CD4-positive, alpha-beta T cell (primary cell): ENCODE data around the gene RNF220. TPM values are rescaled to one million over a fixed set of nuclear protein-coding genes. Genes with fewer than 3 reads are reported as not detected.
A peak's percentile ranks its signal among the peaks of the same experiment; 100 is the strongest.
"Not testable (repeated sequence)": the region's sequence is repeated elsewhere in the genome, so short reads cannot be mapped to it uniquely, and the experiment has no call there.

Source experiments
- ATAC-seq: fragments of 200-7000 bp; cut with Tn5 transposase; one replicate; pipeline ENCODE4 v1.10.0; 2022; ENCODE audit warnings: mild to moderate bottlenecking; ENCODE audit not compliant: poor library complexity
- CTCF ChIA-PET: fragments of 350-600 bp; sonication (Branson Sonifier 250); formaldehyde crosslinking; loops from one replicate; lab custom pipeline; 2021; ENCODE audit warnings: antibody characterized with exemption, inconsistent platforms; lab: Charles Lee
- POLR2A ChIA-PET: fragments of 350-600 bp; sonication (Branson Sonifier 250); formaldehyde crosslinking; loops from one replicate; lab custom pipeline; 2021; ENCODE audit warnings: antibody characterized with exemption, inconsistent platforms; lab: Charles Lee
- DNase-seq, 14 experiments: peaks; one replicate each; pipeline ENCODE4 v3.0.0-alpha.2; 2013 to 2020; ENCODE audit warnings: mixed read lengths in 2 of 14
- H3K27ac ChIP-seq, 2 donors: one replicate each; pipeline versions ENCODE4 v1.5.1 to v1.7.0; 2013; ENCODE audit warnings: low read length in 2 of 2, low read depth in 1 of 2, mild to moderate bottlenecking in 1 of 2
- H3K27me3 ChIP-seq, 2 experiments: 1 replicate in 1 of 2; 2 replicates in 1 of 2; pipeline versions ENCODE4 v1.6.1 to v1.7.0; 2013; ENCODE audit warnings: low read length in 2 of 2, control low read depth in 1 of 2, mild to moderate bottlenecking in 1 of 2, moderate library complexity in 1 of 2; ENCODE audit not compliant: insufficient read depth in 2 of 2, control insufficient read depth in 1 of 2
- H3K36me3 ChIP-seq: one replicate; pipeline ENCODE4 v1.6.1; 2013; ENCODE audit warnings: low read length, control low read depth; ENCODE audit not compliant: insufficient read depth
- H3K4me1 ChIP-seq: one replicate; pipeline ENCODE4 v1.6.1; 2013; ENCODE audit warnings: low read length, control low read depth; ENCODE audit not compliant: insufficient read depth
- H3K4me3 ChIP-seq: one replicate; pipeline ENCODE4 v1.5.1; 2013; ENCODE audit warnings: mild to moderate bottlenecking, low read length, moderate library complexity
- H3K9me3 ChIP-seq, 2 experiments: 1 replicate in 1 of 2; 2 replicates in 1 of 2; pipeline versions ENCODE4 v1.6.1 to v1.7.0; 2013; ENCODE audit warnings: low read length in 2 of 2, mild to moderate bottlenecking in 2 of 2, control low read depth in 1 of 2, moderate library complexity in 1 of 2; ENCODE audit not compliant: control insufficient read depth in 1 of 2, insufficient read depth in 1 of 2
- H3K27ac Mint-ChIP-seq: one replicate; pipeline ENCODE4 v1.8.0; 2020; ENCODE audit warnings: mixed read lengths
- H3K27me3 Mint-ChIP-seq: one replicate; pipeline ENCODE4 v1.8.0; 2021; ENCODE audit warnings: mixed read lengths
- H3K36me3 Mint-ChIP-seq: one replicate; pipeline ENCODE4 v1.8.0; 2021; ENCODE audit warnings: low read depth, mixed read lengths
- H3K4me1 Mint-ChIP-seq: one replicate; pipeline ENCODE4 v1.8.0; 2021; ENCODE audit warnings: low read depth, mixed read lengths
- H3K4me3 Mint-ChIP-seq: one replicate; pipeline ENCODE4 v1.8.0; 2020; ENCODE audit warnings: mild to moderate bottlenecking, mixed read lengths
- H3K9me3 Mint-ChIP-seq: one replicate; pipeline ENCODE4 v1.8.0; 2020; ENCODE audit warnings: mixed read lengths
- intact Hi-C, 2 experiments: fragments of 100-400 bp; cut with DNase I in 1 of 2; cut with micrococcal nuclease in 1 of 2; formaldehyde crosslinking; loops; one replicate each; pipeline versions ENCODE4 v1.15.1 to v1.9.0; 2023 to 2025; cut with DNase I, micrococcal nuclease
- total RNA-seq, 174 experiments: library from RNA in 2 of 174; stranded (reverse) in 2 of 174; gene quantifications; one replicate each; pipeline ENCODE4 v1.2.3 and lab custom pipeline; 2021 to 2026
- TF ChIP-seq, protein P1 (sequence below): fragments of 200-600 bp; IDR thresholded peaks from one replicate; pipeline ENCODE4 v1.8.0; 2022; ENCODE audit warnings: antibody characterized with exemption, mild to moderate bottlenecking

Gene RNF220
- total RNA-seq, 2 experiments from 2014 or later: 76.0 to 77.9 TPM

DNA sequence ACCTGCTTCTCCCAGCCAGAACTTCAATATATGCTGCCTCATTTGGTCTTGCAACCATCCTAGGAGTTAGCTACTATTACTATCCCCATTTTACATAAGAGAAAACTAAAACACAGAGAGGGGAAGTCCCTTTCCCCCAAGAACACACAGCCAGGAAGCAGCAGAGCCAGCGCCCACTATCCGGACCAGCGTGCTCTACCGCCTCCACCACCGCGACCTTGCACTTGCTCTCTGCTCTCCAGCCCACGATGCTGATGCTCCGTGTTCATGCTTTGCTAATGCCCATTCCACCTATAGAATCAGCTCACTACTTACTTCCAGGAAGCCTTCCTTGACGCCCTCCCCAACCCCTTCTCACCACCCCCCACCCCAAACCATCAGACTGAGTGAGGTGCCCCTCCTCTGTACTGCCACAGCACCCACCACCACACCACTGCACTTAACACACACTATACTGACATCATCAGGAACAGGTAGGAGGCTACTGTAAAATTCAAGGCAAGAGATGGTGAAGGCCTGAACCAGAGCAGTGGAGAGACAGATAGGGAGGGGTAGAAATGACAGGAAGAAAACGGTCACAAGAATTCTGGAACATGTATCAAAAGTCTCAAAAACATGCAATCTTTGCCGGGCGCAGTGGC, 259.8 kb downstream of the RNF220 start:
- no peaks in the 10 kb centered on the region for H3K27me3 Mint-ChIP-seq
- CTCF ChIA-PET: no interaction called here
- H3K9me3 Mint-ChIP-seq: no peaks in the 10 kb centered on the region
- TF ChIP-seq, protein P1, sequence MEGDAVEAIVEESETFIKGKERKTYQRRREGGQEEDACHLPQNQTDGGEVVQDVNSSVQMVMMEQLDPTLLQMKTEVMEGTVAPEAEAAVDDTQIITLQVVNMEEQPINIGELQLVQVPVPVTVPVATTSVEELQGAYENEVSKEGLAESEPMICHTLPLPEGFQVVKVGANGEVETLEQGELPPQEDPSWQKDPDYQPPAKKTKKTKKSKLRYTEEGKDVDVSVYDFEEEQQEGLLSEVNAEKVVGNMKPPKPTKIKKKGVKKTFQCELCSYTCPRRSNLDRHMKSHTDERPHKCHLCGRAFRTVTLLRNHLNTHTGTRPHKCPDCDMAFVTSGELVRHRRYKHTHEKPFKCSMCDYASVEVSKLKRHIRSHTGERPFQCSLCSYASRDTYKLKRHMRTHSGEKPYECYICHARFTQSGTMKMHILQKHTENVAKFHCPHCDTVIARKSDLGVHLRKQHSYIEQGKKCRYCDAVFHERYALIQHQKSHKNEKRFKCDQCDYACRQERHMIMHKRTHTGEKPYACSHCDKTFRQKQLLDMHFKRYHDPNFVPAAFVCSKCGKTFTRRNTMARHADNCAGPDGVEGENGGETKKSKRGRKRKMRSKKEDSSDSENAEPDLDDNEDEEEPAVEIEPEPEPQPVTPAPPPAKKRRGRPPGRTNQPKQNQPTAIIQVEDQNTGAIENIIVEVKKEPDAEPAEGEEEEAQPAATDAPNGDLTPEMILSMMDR: no peak
- H3K9me3 ChIP-seq: no peaks in the 10 kb centered on the region
- DNase-seq (peak in 3 of 14 experiments; percentile 24 to 32 (median 30)), ATAC-seq (peak; percentile 65)
- H3K36me3 Mint-ChIP-seq: no peaks in the 10 kb centered on the region
- intact Hi-C loops: no loop called here
- peaks cover 16% of the 10 kb centered on the region for H3K4me1 ChIP-seq
- no peaks in the 10 kb centered on the region for H3K27me3 ChIP-seq
- H3K27ac ChIP-seq: no peak overlapping the region
- POLR2A ChIA-PET: interaction anchor here (1.8 to 2.3 kb wide), 2 partner anchors 9 to 33 kb away, joined by 5 to 8 read pairs; partner anchors contain the start of genes ARMH1 and TMEM53
- peaks cover 15% of the 10 kb centered on the region for H3K4me1 Mint-ChIP-seq
- H3K4me3 Mint-ChIP-seq: peak overlapping the region; percentile 5
- no peak overlapping the region for H3K4me3 ChIP-seq
- H3K27ac Mint-ChIP-seq: peak overlapping the region; percentile 55
- H3K36me3 ChIP-seq: no peaks in the 10 kb centered on the region

DNA sequence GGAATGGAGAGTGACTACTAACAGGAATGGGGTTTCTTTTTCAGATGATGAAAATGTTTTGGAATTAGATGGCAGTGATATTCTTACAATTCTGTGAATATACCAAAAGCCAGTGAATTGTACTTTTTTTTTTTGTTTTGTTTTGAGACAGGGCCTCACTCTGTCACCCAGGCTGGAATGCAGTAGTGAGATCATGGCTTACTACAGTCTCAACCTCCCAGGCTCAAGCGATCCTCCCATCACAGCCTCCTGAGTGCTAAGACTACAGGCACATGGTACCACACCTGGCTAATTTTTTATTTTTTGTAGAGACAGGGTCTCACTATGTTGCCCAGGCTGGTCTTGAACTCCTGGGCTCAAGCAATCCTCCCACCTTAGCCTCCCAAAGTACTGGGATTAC, 261.7 kb downstream of the RNF220 start:
- H3K27ac Mint-ChIP-seq, CTCF ChIA-PET, H3K36me3 Mint-ChIP-seq, DNase-seq, H3K27me3 ChIP-seq, H3K9me3 ChIP-seq, ATAC-seq, intact Hi-C loops, H3K27ac ChIP-seq, H3K4me3 ChIP-seq, H3K27me3 Mint-ChIP-seq, H3K36me3 ChIP-seq, H3K9me3 Mint-ChIP-seq, H3K4me3 Mint-ChIP-seq, POLR2A ChIA-PET: not testable (repeated sequence)
- peaks cover 16% of the 10 kb centered on the region for H3K4me1 ChIP-seq
- H3K4me1 Mint-ChIP-seq: peaks cover 15% of the 10 kb centered on the region

DNA sequence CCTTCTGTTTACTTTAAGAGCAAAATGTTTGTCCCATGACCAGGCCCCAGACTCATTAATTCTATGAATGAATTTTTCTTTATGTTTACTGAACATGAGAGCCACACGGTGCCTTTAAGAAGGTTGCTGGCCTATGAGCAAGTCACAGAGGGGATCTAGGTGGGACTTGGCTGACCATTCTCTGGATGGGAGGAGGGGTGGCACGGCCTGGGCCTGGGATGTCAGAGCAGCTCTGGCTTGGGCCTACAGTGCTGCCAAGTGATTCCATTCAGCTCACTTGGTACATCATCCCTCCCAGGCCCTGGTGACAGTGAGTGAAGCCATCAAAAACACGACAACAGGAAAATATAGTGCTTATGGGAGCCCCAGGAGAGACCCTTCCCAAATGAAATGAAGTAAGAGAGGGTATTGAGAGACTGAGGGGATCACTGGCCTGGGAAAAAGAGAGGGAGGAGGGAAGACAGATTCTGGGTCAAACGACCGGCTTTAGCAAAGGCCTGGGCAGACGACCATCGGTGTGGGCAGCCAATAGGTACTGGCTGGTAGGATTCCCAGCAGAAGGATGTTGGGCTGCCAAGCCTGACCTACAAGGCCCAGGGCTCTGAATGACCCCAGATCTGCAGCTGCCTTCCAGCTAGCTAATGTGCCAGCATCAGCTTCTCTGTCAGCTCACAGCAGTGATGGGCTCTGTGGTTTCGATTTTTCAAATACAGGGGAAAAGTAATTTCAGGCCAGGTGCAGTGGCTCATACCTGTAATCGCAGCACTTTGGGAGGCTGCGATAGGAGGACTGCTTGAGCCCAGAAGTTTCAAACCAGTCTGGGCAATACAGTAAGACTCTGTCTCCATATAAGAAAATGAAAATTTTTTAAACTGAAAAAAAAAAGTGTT, 265.9 kb downstream of the RNF220 start:
- no peaks in the 10 kb centered on the region for H3K36me3 Mint-ChIP-seq
- Histone ChIP-seq H3K27ac (no peak overlapping the region), H3K4me3 (no peak overlapping the region), H3K27me3 (no peaks in the 10 kb centered on the region), H3K36me3 (no peaks in the 10 kb centered on the region), H3K9me3 (no peaks in the 10 kb centered on the region), H3K4me1 (peaks cover 28% of the 10 kb centered on the region)
- ChIA-PET CTCF (no interaction called here), POLR2A (no interaction called here)
- TF ChIP-seq, protein P1: no peak
- no peak overlapping the region for H3K4me3 Mint-ChIP-seq
- H3K27me3 Mint-ChIP-seq: no peaks in the 10 kb centered on the region
- ATAC-seq (no peak), DNase-seq (no peak)
- H3K4me1 Mint-ChIP-seq: peaks cover 29% of the 10 kb centered on the region
- intact Hi-C loops: loop anchor here in 1 of 2 experiments (5.0 to 10.0 kb wide), 5 partner anchors 104 to 1634 kb away; partner anchors contain the start of genes ERI3, LRRC41, RPS8 and SLC6A9
- H3K27ac Mint-ChIP-seq: no peak overlapping the region
- H3K9me3 Mint-ChIP-seq: no peaks in the 10 kb centered on the region
